NCI-H128 (cell line): ENCODE data around the gene BPIFB1.

Experiments
- DNase-seq: peaks from one replicate; lab custom pipeline; 2025; ENCODE audit not compliant: unreplicated experiment; lab: John Stamatoyannopoulos, UW

BPIFB1 gene

GRCh38 chr20:33272155-33272873 is 10.7 kb upstream of the BPIFB1 start:
- DNase-seq = no peak

GRCh38 chr20:33273117-33273851 is 9.7 kb upstream of the BPIFB1 start:
- DNase-seq = no peak

- DNase-seq = no peak
Measured at GRCh38 chr20:33275215-33275614, 7.8 kb upstream of the BPIFB1 start.

GRCh38 chr20:33275871-33276270 is 7.1 kb upstream of the BPIFB1 start:
- DNase-seq = no peak

- no peak for DNase-seq
Measured at GRCh38 chr20:33276303-33277113, 6.5 kb upstream of the BPIFB1 start.

GRCh38 chr20:33277471-33278441 is 5.3 kb upstream of the BPIFB1 start:
- DNase-seq = no peak

- no peak for DNase-seq
Measured at GRCh38 chr20:33278700-33279099, 4.3 kb upstream of the BPIFB1 start.

- DNase-seq = no peak
Measured at GRCh38 chr20:33279261-33279910, 3.6 kb upstream of the BPIFB1 start.

- DNase-seq = no peak
Measured at GRCh38 chr20:33280000-33280680, 2.9 kb upstream of the BPIFB1 start.

GRCh38 chr20:33280775-33281174 is 2.2 kb upstream of the BPIFB1 start:
- DNase-seq = no peak

GRCh38 chr20:33281550-33282146 is 1.4 kb upstream of the BPIFB1 start:
- no peak for DNase-seq

- no peak for DNase-seq
Measured at GRCh38 chr20:33282196-33282934, 649 bp upstream of the BPIFB1 start.

- DNase-seq = no peak
Measured at GRCh38 chr20:33284284-33284683, 1.3 kb downstream of the BPIFB1 start.

GRCh38 chr20:33284937-33285336 is 1.9 kb downstream of the BPIFB1 start:
- DNase-seq = no peak

GRCh38 chr20:33285861-33286495 is 3.0 kb downstream of the BPIFB1 start:
- DNase-seq = no peak

GRCh38 chr20:33287884-33288283 is 4.9 kb downstream of the BPIFB1 start:
- DNase-seq = no peak

GRCh38 chr20:33290852-33291251 is 7.8 kb downstream of the BPIFB1 start:
- DNase-seq = no peak

- no peak for DNase-seq
Measured at GRCh38 chr20:33291416-33291815, 8.4 kb downstream of the BPIFB1 start.
